ENCODE measurements around the gene FERMT3. TPM values are rescaled to one million over a fixed set of nuclear protein-coding genes. Genes with fewer than 3 reads are reported as not detected.

FERMT3 gene
- total and polyA plus RNA-seq, 2 donors (not counting 3 experiments of a cell fraction or from before 2014, with no cell fraction given): 64.4 to 100 TPM

DNA sequence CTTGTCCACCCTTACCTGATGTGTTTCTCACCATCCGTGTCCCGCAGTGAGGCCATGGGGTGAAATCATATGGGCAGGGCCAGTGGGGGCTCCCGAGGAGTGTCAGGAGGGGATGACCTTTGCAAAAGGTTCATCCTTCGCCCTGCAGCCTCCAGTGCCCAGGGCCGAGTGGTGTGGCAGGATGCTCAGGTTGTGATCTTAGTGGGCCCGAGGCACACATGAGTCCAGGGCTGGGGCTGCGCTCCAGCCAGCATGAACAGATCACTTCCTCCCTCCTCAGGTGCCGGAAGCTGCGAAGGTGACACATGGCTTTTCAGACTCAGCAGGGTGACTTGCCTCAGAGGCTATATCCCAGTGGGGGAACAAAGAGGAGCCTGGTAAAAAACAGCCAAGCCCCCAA, 31.6 kb downstream of the FERMT3 start:
- CTCF ChIA-PET: interaction anchor here (1.6 to 2.2 kb wide), 2 partner anchors 7 to 12 kb away, joined by 4 to 6 read pairs; partner anchors contain the start of genes NUDT22 and TRPT1
- peaks cover 13% of the 10 kb centered on the region for H3K79me2 ChIP-seq (ENCODE audit: control insufficient read depth, insufficient read depth, low read length)

More for the DNA sequence above, 31.6 kb downstream of the FERMT3 start:
- no peak overlapping the region for H3K4me3 ChIP-seq (replicated peaks in 1 of 3; ENCODE audit: insufficient read depth in 1 of 3, low read depth in 1 of 3, low read length in 3 of 3)
- peaks cover 18% of the 10 kb centered on the region for H3K4me1 ChIP-seq (ENCODE audit: control insufficient read depth, extremely low read depth, insufficient read depth, low read length)
- TF ChIP-seq JUN (IDR thresholded peaks at IDR 0.05; ENCODE audit: borderline replicate concordance, insufficient read depth, insufficient read length, low read depth): no peak
- no peak for TF ChIP-seq MYC (IDR thresholded peaks at IDR 0.05; ENCODE audit: low read depth, low read length)
- no peak for TF ChIP-seq EZH2 (IDR thresholded peaks at IDR 0.05; ENCODE audit: borderline replicate concordance, low read depth, low read length, severe bottlenecking)
- no peak for TF ChIP-seq POLR2A (IDR thresholded peaks at IDR 0.05; ENCODE audit: low read depth, low read length)
- no peak for TF ChIP-seq GATA2 (IDR thresholded peaks at IDR 0.05; ENCODE audit: insufficient read depth, insufficient read length, low read depth, low read length)
- TF ChIP-seq FOS (IDR thresholded peaks at IDR 0.05; ENCODE audit: borderline replicate concordance, insufficient read depth, low read length): no peak
- TF ChIP-seq, protein P1, sequence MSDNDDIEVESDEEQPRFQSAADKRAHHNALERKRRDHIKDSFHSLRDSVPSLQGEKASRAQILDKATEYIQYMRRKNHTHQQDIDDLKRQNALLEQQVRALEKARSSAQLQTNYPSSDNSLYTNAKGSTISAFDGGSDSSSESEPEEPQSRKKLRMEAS (IDR thresholded peaks at IDR 0.05; ENCODE audit: insufficient read depth, insufficient read length): no peak
- TF ChIP-seq POLR2AphosphoS5 (IDR thresholded peaks at IDR 0.05; ENCODE audit: insufficient read depth, low read depth, low read length): no peak
- TF ChIP-seq, protein P2, sequence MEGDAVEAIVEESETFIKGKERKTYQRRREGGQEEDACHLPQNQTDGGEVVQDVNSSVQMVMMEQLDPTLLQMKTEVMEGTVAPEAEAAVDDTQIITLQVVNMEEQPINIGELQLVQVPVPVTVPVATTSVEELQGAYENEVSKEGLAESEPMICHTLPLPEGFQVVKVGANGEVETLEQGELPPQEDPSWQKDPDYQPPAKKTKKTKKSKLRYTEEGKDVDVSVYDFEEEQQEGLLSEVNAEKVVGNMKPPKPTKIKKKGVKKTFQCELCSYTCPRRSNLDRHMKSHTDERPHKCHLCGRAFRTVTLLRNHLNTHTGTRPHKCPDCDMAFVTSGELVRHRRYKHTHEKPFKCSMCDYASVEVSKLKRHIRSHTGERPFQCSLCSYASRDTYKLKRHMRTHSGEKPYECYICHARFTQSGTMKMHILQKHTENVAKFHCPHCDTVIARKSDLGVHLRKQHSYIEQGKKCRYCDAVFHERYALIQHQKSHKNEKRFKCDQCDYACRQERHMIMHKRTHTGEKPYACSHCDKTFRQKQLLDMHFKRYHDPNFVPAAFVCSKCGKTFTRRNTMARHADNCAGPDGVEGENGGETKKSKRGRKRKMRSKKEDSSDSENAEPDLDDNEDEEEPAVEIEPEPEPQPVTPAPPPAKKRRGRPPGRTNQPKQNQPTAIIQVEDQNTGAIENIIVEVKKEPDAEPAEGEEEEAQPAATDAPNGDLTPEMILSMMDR (IDR thresholded peaks at IDR 0.05; ENCODE audit: extremely low read depth in 1 of 2, insufficient read depth in 1 of 2, low read depth in 1 of 2, low read length in 2 of 2): no peak
- no peak overlapping the region for H3K4me2 ChIP-seq (ENCODE audit: insufficient read depth, low read length)
- FAIRE-seq: no peak
- no peaks in the 10 kb centered on the region for H3K9me3 ChIP-seq (replicated peaks; ENCODE audit: control insufficient read depth, insufficient read depth, low read length)
- peaks cover 6 to 10% of the 10 kb centered on the region in 2 experiments for H3K36me3 ChIP-seq (ENCODE audit: control insufficient read depth in 2 of 2, extremely low read depth in 1 of 2, insufficient read depth in 2 of 2, low read length in 2 of 2)
- intact Hi-C loops (cut with micrococcal nuclease) (no loop called here), dilution Hi-C loops (cut with MboI; ENCODE audit: extremely low pct_ligation_motif_present, low sequenced_read_pairs) (no loop called here)
- H3K9me1 ChIP-seq (replicated peaks; ENCODE audit: control insufficient read depth, extremely low read depth, insufficient read depth, low read length): no peaks in the 10 kb centered on the region
- DNase-seq (ENCODE audit: low read depth, low spot score): no peak
- POLR2A ChIA-PET: no interaction called here
- no peak overlapping the region for H3K27ac ChIP-seq (ENCODE audit: insufficient read depth, low read depth, low read length)
- no TSS peak for BruUV-seq (replicated peaks)
- no peak overlapping the region for H2AFZ ChIP-seq (ENCODE audit: low read depth, low read length)
- no peaks in the 10 kb centered on the region for H4K20me1 ChIP-seq (replicated peaks; ENCODE audit: control insufficient read depth, extremely low read depth, insufficient read depth, low read length)
- no peaks in the 10 kb centered on the region for H3K27me3 ChIP-seq (ENCODE audit: control insufficient read depth in 2 of 2, insufficient read depth in 2 of 2, low read length in 2 of 2)
- no peak overlapping the region for H3K9ac ChIP-seq (replicated peaks; ENCODE audit: extremely low read depth, insufficient read depth, low read length)

All from endothelial cell of umbilical vein (primary cell).